Measurements from ENCODE around the gene BEAN1. TPM values are rescaled to one million over a fixed set of nuclear protein-coding genes. Genes with fewer than 3 reads are reported as not detected.

Gene BEAN1
- polyA plus RNA-seq, 1 donor from 2014 or later, result 0.16 TPM

GRCh38 chr16:66382171-66382965 is 44.7 kb upstream of the BEAN1 start:
- Histone ChIP-seq H3K27ac (ENCODE audit: low read length) (no peak overlapping the region), H3K36me3 (ENCODE audit: insufficient read depth, low read length) (no peaks in the 10 kb centered on the region), H3K9me3 (ENCODE audit: low read length) (no peaks in the 10 kb centered on the region), H4K20me1 (ENCODE audit: insufficient read depth) (no peaks in the 10 kb centered on the region), H3K4me3 (ENCODE audit: low read length) (no peak overlapping the region), H2AFZ (ENCODE audit: low read depth, low read length) (no peak overlapping the region), H3K27me3 (ENCODE audit: insufficient read depth, low read depth, low read length) (no peaks in the 10 kb centered on the region), H3K4me2 (ENCODE audit: low read length) (no peak overlapping the region), H3K9ac (ENCODE audit: low read length) (no peak overlapping the region), H3F3A (ENCODE audit: insufficient read depth, low read length, poor library complexity, severe bottlenecking) (no peaks in the 10 kb centered on the region), H3K9me2 (ENCODE audit: insufficient read depth, low read length) (no peaks in the 10 kb centered on the region), H3K79me2 (replicated peaks; ENCODE audit: insufficient read depth, low read length) (no peaks in the 10 kb centered on the region)
- TF ChIP-seq EZH2 (IDR thresholded peaks at IDR 0.05; ENCODE audit: borderline replicate concordance, insufficient read depth, low read length, poor library complexity, severe bottlenecking) (no peak), MXI1 (conservative IDR thresholded peaks at IDR 0.05; ENCODE audit: poor library complexity, severe bottlenecking) (no peak), RAD21 (conservative IDR thresholded peaks at IDR 0.05) (no peak), TAF1 (IDR thresholded peaks at IDR 0.05; ENCODE audit: low read depth) (no peak)

DNA sequence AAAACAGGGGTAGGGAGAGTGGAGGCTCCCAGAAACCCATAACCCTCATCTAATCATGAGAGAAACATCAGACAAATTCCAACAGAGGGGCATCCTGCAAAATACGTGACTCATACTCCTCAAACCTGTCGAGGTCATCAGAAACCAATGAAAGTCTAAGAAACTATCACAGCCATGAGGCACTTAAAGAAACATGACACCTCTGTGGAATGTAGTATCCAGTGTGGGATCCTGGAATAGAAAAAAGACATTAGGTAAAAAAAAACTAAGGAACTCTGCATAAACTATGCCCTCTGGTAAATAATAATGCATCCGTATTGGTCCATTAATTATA is 44.2 kb upstream of the BEAN1 start:
- H3K4me2 ChIP-seq (ENCODE audit: low read length), result no peak overlapping the region
- H3K36me3 ChIP-seq (ENCODE audit: insufficient read depth, low read length), result no peaks in the 10 kb centered on the region
- H3K9me3 ChIP-seq (ENCODE audit: low read length), result no peaks in the 10 kb centered on the region
- no peaks in the 10 kb centered on the region for H3K79me2 ChIP-seq (replicated peaks; ENCODE audit: insufficient read depth, low read length)
- no peaks in the 10 kb centered on the region for H3F3A ChIP-seq (ENCODE audit: insufficient read depth, low read length, poor library complexity, severe bottlenecking)
- TF ChIP-seq EP300 (conservative IDR thresholded peaks at IDR 0.05; ENCODE audit: poor library complexity, severe bottlenecking) (no peak), SMC3 (conservative IDR thresholded peaks at IDR 0.05; ENCODE audit: poor library complexity) (no peak), MXI1 (conservative IDR thresholded peaks at IDR 0.05; ENCODE audit: poor library complexity, severe bottlenecking) (no peak), TAF1 (IDR thresholded peaks at IDR 0.05; ENCODE audit: low read depth) (no peak), RAD21 (conservative IDR thresholded peaks at IDR 0.05) (no peak), REST (IDR thresholded peaks at IDR 0.05; ENCODE audit: borderline replicate concordance) (no peak), POLR2AphosphoS5 (IDR thresholded peaks at IDR 0.05) (no peak), EZH2 (IDR thresholded peaks at IDR 0.05; ENCODE audit: borderline replicate concordance, insufficient read depth, low read length, poor library complexity, severe bottlenecking) (no peak)
- TF ChIP-seq, protein P1, sequence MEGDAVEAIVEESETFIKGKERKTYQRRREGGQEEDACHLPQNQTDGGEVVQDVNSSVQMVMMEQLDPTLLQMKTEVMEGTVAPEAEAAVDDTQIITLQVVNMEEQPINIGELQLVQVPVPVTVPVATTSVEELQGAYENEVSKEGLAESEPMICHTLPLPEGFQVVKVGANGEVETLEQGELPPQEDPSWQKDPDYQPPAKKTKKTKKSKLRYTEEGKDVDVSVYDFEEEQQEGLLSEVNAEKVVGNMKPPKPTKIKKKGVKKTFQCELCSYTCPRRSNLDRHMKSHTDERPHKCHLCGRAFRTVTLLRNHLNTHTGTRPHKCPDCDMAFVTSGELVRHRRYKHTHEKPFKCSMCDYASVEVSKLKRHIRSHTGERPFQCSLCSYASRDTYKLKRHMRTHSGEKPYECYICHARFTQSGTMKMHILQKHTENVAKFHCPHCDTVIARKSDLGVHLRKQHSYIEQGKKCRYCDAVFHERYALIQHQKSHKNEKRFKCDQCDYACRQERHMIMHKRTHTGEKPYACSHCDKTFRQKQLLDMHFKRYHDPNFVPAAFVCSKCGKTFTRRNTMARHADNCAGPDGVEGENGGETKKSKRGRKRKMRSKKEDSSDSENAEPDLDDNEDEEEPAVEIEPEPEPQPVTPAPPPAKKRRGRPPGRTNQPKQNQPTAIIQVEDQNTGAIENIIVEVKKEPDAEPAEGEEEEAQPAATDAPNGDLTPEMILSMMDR (IDR thresholded peaks at IDR 0.05; ENCODE audit: poor library complexity, severe bottlenecking), result no peak
- H3K4me3 ChIP-seq (ENCODE audit: low read length), result no peak overlapping the region
- H4K20me1 ChIP-seq (ENCODE audit: insufficient read depth), result no peaks in the 10 kb centered on the region
- H3K9me2 ChIP-seq (ENCODE audit: insufficient read depth, low read length), result no peaks in the 10 kb centered on the region
- no peaks in the 10 kb centered on the region for H3K27me3 ChIP-seq (ENCODE audit: insufficient read depth, low read depth, low read length)
- H3K27ac ChIP-seq (ENCODE audit: low read length), result no peak overlapping the region
- H3K9ac ChIP-seq (ENCODE audit: low read length), result no peak overlapping the region
- H2AFZ ChIP-seq (ENCODE audit: low read depth, low read length), result no peak overlapping the region
